ENCODE results near the gene THADA.

Gene THADA

GRCh38 chr2:43262951-43263350 lies 332.9 kb downstream of the THADA start:
- DNase-seq: no peak

- DNase-seq: no peak
These were observed 333.6 kb downstream of the THADA start for GRCh38 chr2:43262239-43262638.

GRCh38 chr2:43259512-43259911 lies 336.3 kb downstream of the THADA start:
- DNase-seq: no peak

GRCh38 chr2:43258547-43259156 lies 337.2 kb downstream of the THADA start:
- no peak for DNase-seq

- peak in 1 of 2 experiments; percentile 28 for DNase-seq
These were observed 340.4 kb downstream of the THADA start for GRCh38 chr2:43255296-43255910.

GRCh38 chr2:43254331-43254730 lies 341.5 kb downstream of the THADA start:
- DNase-seq: no peak

- DNase-seq: no peak
These were observed 344.6 kb downstream of the THADA start for GRCh38 chr2:43251171-43251731.

GRCh38 chr2:43250015-43250414 lies 345.8 kb downstream of the THADA start:
- DNase-seq: no peak

- DNase-seq: no peak
These were observed 347.2 kb downstream of the THADA start for GRCh38 chr2:43248621-43249020.

GRCh38 chr2:43246641-43247040 lies 349.2 kb downstream of the THADA start:
- DNase-seq: no peak

- no peak for DNase-seq
These were observed 354.3 kb downstream of the THADA start for GRCh38 chr2:43241558-43241957.

GRCh38 chr2:43240766-43241150 lies 355.1 kb downstream of the THADA start:
- no peak for DNase-seq

GRCh38 chr2:43239981-43240765 lies 355.7 kb downstream of the THADA start:
- DNase-seq: no peak

- DNase-seq: no peak
These were observed 357.0 kb downstream of the THADA start for GRCh38 chr2:43238813-43239212.

- DNase-seq: no peak
These were observed 357.7 kb downstream of the THADA start for GRCh38 chr2:43238176-43238575.

GRCh38 chr2:43233218-43234212 lies 362.3 kb downstream of the THADA start:
- no peak for DNase-seq

GRCh38 chr2:43230951-43231827 lies 364.6 kb downstream of the THADA start:
- DNase-seq: no peak

- DNase-seq: peak in 1 of 2 experiments; percentile 12
These were observed 365.4 kb downstream of the THADA start for GRCh38 chr2:43230351-43230885.

GRCh38 chr2:43228756-43229659 lies 366.8 kb downstream of the THADA start:
- no peak for DNase-seq

- DNase-seq: no peak
These were observed 367.5 kb downstream of the THADA start for GRCh38 chr2:43228321-43228751.

Data from NCI-H2081 (cell line).